NCI-H187 treated with DMSO at 0.1 percent for 48 hours (cell line): Measurements from ENCODE around the gene TGFA.
"Not testable (repeated sequence)": the region's sequence is repeated elsewhere in the genome, so short reads cannot be mapped to it uniquely, and the experiment has no call there.

Experiments used
- DNase-seq: peaks from one replicate; lab custom pipeline; 2025; lab: John Stamatoyannopoulos, UW

TGFA gene

DNA sequence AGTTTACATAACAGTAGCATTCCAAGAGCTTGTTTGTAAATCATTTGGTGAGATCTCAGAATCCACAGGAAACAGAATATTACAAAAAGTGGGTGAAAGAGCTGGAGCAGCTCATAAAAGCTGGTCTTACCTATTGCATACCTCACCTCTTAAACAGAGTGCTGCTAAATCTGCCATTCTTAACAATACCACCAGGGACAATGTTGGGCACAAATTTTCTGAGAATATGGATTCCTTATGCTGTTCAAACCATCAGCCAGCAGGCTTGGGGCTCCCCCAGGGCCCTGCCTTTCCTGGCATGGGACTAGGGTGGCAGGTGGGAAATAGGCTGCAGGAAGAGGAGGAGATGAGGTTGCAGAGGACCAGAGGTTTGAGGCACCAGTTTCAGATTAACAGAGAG, 55.6 kb downstream of the TGFA start:
- DNase-seq = no peak

DNA sequence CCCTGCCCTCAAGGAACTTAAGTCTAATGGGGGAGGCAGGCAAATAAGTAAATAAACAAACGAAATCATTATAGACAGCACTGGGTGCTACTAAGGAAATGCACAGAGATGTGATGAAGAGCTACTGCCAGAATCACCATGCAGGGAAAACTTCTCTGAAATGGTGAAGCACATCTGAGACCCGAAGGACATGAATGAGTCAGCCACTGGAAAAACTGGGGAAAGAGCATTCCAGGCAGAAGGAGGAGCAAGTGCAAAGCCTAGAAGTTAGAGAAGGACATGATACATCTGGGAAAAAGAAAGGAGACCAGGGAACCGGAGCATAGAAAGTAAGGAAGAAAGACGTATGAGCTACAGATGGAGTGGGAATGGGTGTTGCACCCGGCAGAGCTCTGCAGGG, 56.8 kb downstream of the TGFA start:
- DNase-seq = no peak

DNA sequence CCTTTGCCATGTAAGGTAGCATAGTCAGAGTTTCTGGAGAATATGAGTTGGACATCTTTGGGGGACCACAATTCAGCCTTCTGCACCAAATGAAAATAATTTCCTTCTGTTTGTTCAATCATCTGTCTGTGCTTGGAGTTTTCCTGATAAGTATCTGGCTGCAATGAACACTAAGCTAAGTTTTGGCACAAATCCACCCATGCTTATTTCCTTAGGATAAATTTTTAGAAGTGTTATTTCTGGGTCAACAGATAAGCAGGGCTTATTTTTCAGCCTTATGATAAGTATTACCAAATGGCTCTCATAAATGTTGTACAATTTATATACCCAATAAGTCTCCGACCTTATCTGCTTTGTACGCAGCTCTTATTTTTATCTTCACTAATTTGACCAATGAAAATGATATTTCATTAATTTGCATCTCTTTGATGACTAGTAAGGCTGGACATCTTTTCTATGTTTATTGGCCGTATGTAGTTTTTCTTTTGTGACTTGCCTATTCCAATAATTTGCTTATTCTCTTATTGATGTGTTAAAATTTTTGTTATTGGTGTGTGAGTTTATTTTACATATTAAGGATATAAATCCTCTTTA, 59.2 kb downstream of the TGFA start:
- DNase-seq = no peak

GRCh38 chr2:70490381-70490780, 63.2 kb downstream of the TGFA start:
- no peak for DNase-seq

DNA sequence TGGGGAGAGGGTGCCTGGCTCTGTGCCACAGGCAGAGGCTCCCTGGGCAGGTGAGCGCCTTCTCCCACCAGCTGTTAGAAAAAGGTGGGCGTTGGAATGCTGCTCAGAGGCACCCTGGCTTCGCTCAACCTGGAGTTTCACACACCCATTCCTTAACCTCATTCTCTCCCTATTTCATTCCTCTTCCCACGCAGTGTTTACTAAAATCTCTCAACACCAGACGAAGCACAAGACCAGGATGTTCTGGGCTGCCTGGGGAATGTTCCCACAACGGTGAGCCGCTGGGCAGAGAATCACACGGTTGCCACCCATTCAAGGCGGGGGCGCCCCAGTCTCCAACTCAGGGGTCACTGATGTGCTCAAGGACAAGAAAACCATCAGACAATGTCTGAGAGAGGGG, 64.5 kb downstream of the TGFA start:
- DNase-seq = no peak

GRCh38 chr2:70484086-70484485, 69.5 kb downstream of the TGFA start:
- DNase-seq = no peak

DNA sequence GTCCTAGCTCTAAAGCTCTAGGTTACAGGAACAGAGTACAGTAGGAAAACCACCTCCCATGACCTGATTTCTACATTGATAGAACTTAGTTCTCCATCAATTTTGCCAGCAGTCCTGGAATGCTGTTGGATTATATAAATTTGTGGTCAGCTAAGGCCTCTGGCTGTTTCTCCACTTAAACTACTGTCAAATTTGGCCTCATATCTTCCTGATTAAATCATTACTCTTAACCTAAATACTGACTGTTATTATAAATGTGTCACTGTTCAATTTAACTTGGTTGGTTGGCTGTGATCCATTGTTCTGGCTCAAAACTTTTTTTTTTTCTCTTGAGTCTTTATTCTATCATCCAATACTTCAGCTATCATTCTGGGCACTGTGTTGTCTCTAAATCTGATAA, 71.2 kb downstream of the TGFA start:
- no peak for DNase-seq

DNA sequence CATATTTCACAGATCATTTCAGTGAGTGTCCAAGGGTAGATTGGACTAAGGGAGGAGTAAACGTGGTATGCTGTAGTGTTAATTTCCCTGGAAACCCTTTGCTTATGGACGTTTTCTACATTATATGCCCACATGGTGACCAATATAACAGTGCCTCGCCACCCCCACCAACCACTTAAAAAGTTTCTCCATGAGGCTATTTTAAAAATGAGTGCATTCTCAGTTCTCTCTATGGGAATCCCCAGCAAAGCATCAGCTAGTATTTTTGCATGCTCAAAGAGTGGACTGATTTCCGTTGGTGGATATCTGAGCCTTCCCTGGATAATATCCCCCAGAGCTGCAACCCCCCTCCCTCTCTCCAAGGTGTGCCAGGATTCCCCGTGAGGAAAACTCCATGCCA, 73.2 kb downstream of the TGFA start:
- DNase-seq = no peak

GRCh38 chr2:70479816-70480215, 73.8 kb downstream of the TGFA start:
- no peak for DNase-seq

GRCh38 chr2:70477441-70477844, 76.2 kb downstream of the TGFA start:
- peak; percentile 79 for DNase-seq

- no peak for DNase-seq
These were observed 78.4 kb downstream of the TGFA start for GRCh38 chr2:70475266-70475665.

- no peak for DNase-seq
These were observed 79.3 kb downstream of the TGFA start for GRCh38 chr2:70474256-70474848.

DNA sequence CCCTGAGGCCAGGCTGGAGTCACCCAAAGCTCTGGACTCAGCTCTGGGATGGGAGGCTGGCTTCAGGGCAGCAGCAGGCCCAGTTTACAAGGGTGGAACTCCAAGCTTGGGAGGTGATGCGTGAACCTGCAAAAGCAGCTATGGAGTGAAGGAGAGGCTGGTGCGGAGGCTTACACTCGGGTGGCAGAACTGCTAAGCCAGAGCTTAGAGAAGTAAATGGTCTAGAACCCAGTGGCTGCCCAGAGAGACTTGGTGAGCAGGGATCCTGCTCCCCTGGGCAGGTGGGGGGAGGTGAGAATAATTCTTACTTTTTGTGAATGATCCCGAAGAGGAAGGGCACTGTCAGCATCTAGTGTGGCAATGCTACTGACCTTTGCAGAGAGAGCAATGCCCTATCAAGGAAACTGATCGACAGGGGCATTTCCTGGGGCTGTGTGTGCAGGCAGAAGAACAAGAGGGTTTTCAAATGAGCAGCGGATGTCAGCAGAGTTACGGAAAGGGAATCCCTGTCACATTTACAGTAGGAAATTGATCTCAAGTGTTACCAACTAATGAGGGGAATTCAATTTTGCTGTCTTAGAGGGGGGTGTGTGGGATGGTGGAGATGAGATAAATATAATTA, 80.4 kb downstream of the TGFA start:
- DNase-seq = no peak

DNA sequence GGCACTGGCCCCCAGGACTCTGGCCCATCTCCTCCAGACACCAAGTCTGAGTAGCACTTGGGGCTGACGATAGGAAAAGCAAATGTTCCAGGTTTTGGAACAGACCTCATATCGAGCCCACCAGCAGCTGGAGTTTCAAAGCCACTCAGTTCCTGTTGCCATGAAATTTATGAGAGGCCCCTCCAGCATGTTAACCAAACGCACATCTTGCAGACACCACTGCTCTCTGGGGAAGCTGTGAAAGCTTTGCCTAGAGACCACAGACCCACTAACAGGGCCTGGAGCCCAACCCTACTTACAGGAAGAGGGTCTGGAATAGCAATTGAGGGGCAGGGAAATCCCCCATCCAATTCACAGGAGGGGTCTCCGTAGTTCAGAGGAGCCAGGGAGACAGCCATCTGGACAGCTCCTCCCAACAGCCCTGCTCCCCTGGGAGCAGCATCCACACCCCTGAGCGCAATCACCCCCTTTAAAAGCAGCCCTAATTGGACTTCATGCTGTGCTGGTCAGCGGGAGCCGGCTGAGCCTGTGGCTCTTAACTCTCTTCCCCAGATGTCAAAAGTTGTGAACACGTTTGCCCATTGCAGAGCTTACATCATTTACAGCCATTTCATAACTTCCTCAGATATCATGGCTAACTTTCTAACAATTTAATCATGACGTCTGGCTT, 81.3 kb downstream of the TGFA start:
- DNase-seq = no peak

- no peak for DNase-seq
These were observed 82.5 kb downstream of the TGFA start for GRCh38 chr2:70471129-70471528.

DNA sequence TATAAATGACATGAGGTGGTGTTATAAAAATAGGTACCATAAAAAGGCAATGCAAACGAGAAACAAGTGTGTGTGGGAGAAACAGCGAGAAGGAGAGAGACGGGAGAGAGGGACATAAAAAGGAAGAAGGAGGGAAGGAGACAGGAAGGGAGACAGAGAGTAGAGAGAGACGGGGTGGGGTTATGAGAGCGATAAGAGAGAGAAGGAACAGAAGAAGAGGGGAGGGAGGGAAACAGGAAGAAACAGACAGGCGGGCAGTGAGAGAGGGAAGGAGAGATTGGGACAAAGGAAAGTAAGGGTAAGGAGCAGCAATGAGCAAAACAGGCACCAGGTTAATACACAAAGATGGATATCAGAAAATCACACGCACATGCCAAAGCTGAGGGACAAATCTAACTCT, 83.7 kb downstream of the TGFA start:
- no peak for DNase-seq

- no peak for DNase-seq
These were observed 84.2 kb downstream of the TGFA start for GRCh38 chr2:70469435-70469834.

DNA sequence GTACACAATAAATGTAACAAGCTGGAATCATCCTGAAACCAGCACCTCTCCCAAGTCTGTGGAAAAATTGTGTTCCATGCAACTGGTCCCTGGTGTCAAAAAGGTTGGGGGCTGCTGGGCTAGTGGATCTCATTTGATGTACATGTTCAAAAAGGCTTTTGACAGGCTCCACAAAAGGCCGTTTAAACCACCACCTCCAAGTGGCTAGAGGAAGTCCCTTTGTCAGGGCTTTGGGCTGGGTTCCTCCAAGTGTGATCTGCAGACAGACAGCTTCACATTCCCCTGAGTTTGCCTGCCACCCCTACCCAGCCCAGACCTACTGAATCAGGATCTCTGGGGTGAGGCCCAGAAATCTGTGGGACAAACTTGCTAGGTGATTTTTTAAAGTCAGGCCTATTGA, 84.7 kb downstream of the TGFA start:
- no peak for DNase-seq

- DNase-seq = no peak
These were observed 85.5 kb downstream of the TGFA start for GRCh38 chr2:70467831-70468779.

GRCh38 chr2:70467237-70467636, 86.4 kb downstream of the TGFA start:
- no peak for DNase-seq

DNA sequence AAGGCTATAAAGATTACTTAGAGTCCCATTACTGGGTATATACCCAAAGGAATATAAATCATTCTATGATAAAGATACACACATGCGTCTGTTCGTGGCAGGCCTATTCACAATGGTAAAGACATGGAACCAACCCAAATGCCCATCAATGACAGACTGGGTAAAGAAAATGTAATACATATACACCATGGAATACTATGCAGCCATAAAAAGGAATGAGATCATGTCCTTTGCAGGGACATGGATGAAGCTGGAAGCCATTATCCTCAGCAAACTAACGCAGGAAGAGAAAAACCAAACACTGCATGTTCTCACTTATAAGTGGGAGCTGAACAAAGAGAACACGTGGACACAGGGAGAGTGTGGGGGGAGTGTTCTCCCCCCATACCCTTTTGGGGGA, 87.0 kb downstream of the TGFA start:
- not testable (repeated sequence) for DNase-seq

GRCh38 chr2:70463997-70464396, 89.6 kb downstream of the TGFA start:
- DNase-seq = no peak
